SK-N-SH (cell line): ENCODE measurements around the gene WDR64. TPM values are rescaled to one million over a fixed set of nuclear protein-coding genes. Genes with fewer than 3 reads are reported as not detected.

Source experiments
- CTCF ChIA-PET: fragments of 300-600, 350-600 bp; formaldehyde crosslinking; extraction: SDS; loops from one replicate; lab custom pipeline; 2021; lab: Yijun Ruan, JAX
- POLR2A ChIA-PET: fragments of 350-600 bp; sonication (Branson Sonifier 250); formaldehyde crosslinking; extraction: SDS; loops from one replicate; lab custom pipeline; 2020; ENCODE audit warnings: antibody characterized with exemption, inconsistent platforms; lab: Yijun Ruan, JAX
- DNase-seq: peaks from one replicate; pipeline ENCODE4 v3.0.0; 2012
- H2AFZ ChIP-seq: fragments of 200-600 bp; sonication (generic); 2 replicates; pipeline ENCODE4 v1.8.1; 2016; ENCODE audit warnings: antibody characterized with exemption, mild to moderate bottlenecking, low read depth
- H3F3A ChIP-seq: fragments of 200-600 bp; sonication (generic); replicated peaks from 2 replicates; pipeline ENCODE3; 2016; ENCODE audit warnings: antibody characterized with exemption, mild to moderate bottlenecking; ENCODE audit not compliant: insufficient read depth
- H3K27ac ChIP-seq, 2 experiments: fragments of 200-500 bp in 1 of 2; fragments of 200-600 bp in 1 of 2; sonication (Bioruptor generic) in 1 of 2; sonication (generic), shearing (Covaris generic) in 1 of 2; 2 replicates each; pipeline versions ENCODE4 v1.5.1 to v1.6.1; 2014 to 2016; ENCODE audit warnings: low read depth in 2 of 2, inconsistent platforms in 1 of 2, low read length in 1 of 2, mild to moderate bottlenecking in 1 of 2, mixed read lengths in 1 of 2
- H3K27me3 ChIP-seq: fragments of 200-600 bp; sonication (generic), shearing (Covaris generic); 2 replicates; pipeline ENCODE4 v1.6.1; 2016; ENCODE audit warnings: mixed run types; ENCODE audit not compliant: insufficient read depth
- H3K36me3 ChIP-seq, 2 experiments: fragments of 200-500 bp in 1 of 2; fragments of 200-600 bp in 1 of 2; sonication (Bioruptor generic) in 1 of 2; sonication (generic) in 1 of 2; replicated peaks in 1 of 2; 2 replicates each; pipeline versions ENCODE3 to v1.5.1; 2014 to 2016; ENCODE audit warnings: low read length in 1 of 2, mild to moderate bottlenecking in 1 of 2; ENCODE audit not compliant: insufficient read depth in 2 of 2, control insufficient read depth in 1 of 2
- H3K4me1 ChIP-seq, 2 experiments: fragments of 200-500 bp in 1 of 2; fragments of 200-600 bp in 1 of 2; sonication (Bioruptor generic) in 1 of 2; sonication (generic), shearing (Covaris generic) in 1 of 2; 2 replicates each; pipeline versions ENCODE4 v1.5.1 to v1.6.1; 2014 to 2016; ENCODE audit warnings: low read depth in 1 of 2, low read length in 1 of 2, mixed run types in 1 of 2; ENCODE audit not compliant: insufficient read depth in 2 of 2, control insufficient read depth in 1 of 2
- H3K4me2 ChIP-seq: fragments of 200-600 bp; sonication (generic), shearing (Covaris generic); 2 replicates; pipeline ENCODE4 v1.6.1; 2017; ENCODE audit warnings: mixed run types
- H3K4me3 ChIP-seq, 2 experiments: fragments of 200-500 bp in 1 of 2; fragments of 200-600 bp in 1 of 2; sonication (Bioruptor generic) in 1 of 2; sonication (generic), shearing (Covaris generic) in 1 of 2; 2 replicates each; pipeline versions ENCODE4 v1.5.1 to v1.8.1; 2014 to 2016; ENCODE audit warnings: low read depth in 2 of 2, inconsistent platforms in 1 of 2, low read length in 1 of 2, mild to moderate bottlenecking in 1 of 2, mixed read lengths in 1 of 2, moderate library complexity in 1 of 2
- H3K79me2 ChIP-seq: fragments of 200-600 bp; sonication (generic); 2 replicates; pipeline ENCODE4 v1.8.1; 2017; ENCODE audit warnings: mild to moderate bottlenecking; ENCODE audit not compliant: insufficient read depth
- H3K9ac ChIP-seq: fragments of 200-600 bp; sonication (generic); 2 replicates; pipeline ENCODE4 v1.6.1; 2017; ENCODE audit warnings: mixed run types
- H3K9me2 ChIP-seq: fragments of 200-600 bp; sonication (generic); 2 replicates; pipeline ENCODE4 v1.6.1; 2017; ENCODE audit warnings: mixed run types
- H3K9me3 ChIP-seq: fragments of 200-600 bp; sonication (generic); 2 replicates; pipeline ENCODE4 v1.6.1; 2017; ENCODE audit warnings: mixed run types, mild to moderate bottlenecking, moderate library complexity
- H4K20me1 ChIP-seq: fragments of 200-600 bp; sonication (generic); 2 replicates; pipeline ENCODE4 v1.6.1; 2017; ENCODE audit warnings: mild to moderate bottlenecking, mixed run types; ENCODE audit not compliant: insufficient read depth
- CHD2 ChIP-seq: fragments of 150-350 bp; IDR thresholded peaks from 2 replicates; pipeline ENCODE4 v1.6.1; 2018; ENCODE audit warnings: low read length; ENCODE audit not compliant: partially characterized antibody
- FOXM1 ChIP-seq: IDR thresholded peaks from 2 replicates; pipeline ENCODE4 v1.4.0; 2012; ENCODE audit warnings: low read depth, mild to moderate bottlenecking
- MEF2A ChIP-seq: IDR thresholded peaks from 2 replicates; pipeline ENCODE4 v1.4.0; 2012; ENCODE audit warnings: low read depth, borderline replicate concordance
- NFIC ChIP-seq: IDR thresholded peaks from 2 replicates; pipeline ENCODE4 v1.4.0; 2012; ENCODE audit warnings: borderline replicate concordance
- RAD21 ChIP-seq: IDR thresholded peaks from 2 replicates; pipeline ENCODE4 v1.6.1; 2012; ENCODE audit warnings: mild to moderate bottlenecking, low read length
- RCOR1 ChIP-seq: fragments of 150-350 bp; IDR thresholded peaks from 2 replicates; pipeline ENCODE4 v1.6.1; 2017; ENCODE audit warnings: antibody characterized with exemption, low read length
- RFX5 ChIP-seq: IDR thresholded peaks from 2 replicates; pipeline ENCODE4 v1.6.1; 2012; ENCODE audit warnings: mild to moderate bottlenecking, improper control_type of control experiment, low read length
- SIN3A ChIP-seq: IDR thresholded peaks from 2 replicates; pipeline ENCODE4 v1.6.1; 2012; ENCODE audit warnings: low read depth, mild to moderate bottlenecking, low read length, moderate library complexity, borderline replicate concordance
- SMC3 ChIP-seq: IDR thresholded peaks from 2 replicates; pipeline ENCODE4 v1.6.1; 2012; ENCODE audit warnings: low read depth, low read length, improper control_type of control experiment
- YY1 ChIP-seq: IDR thresholded peaks from 2 replicates; pipeline ENCODE4 v1.4.0; 2012; ENCODE audit warnings: low read depth, mild to moderate bottlenecking
- WGBS: methylation state at CpG from one replicate; pipeline ENCODE4 v1.1.6; 2017; ENCODE audit warnings: low lambda C conversion rate; 5-methylcytosine and 5-hydroxymethylcytosine counted together
- polyA plus RNA-seq, 3 experiments: library from polyadenylated mRNA; depleted of rRNA; stranded (reverse); fragments of >200 nt; gene quantifications; 2 replicates each; pipeline ENCODE4 v1.2.3, GENCODE V29; 2012
- TF ChIP-seq, protein P1 (sequence below): IDR thresholded peaks from 2 replicates; pipeline ENCODE4 v1.4.0; 2012; ENCODE audit warnings: low read depth, borderline replicate concordance
- TF ChIP-seq, protein P2 (sequence below): IDR thresholded peaks from 2 replicates; pipeline ENCODE4; 2012
- TF ChIP-seq, protein P3 (sequence below): IDR thresholded peaks from 2 replicates; pipeline ENCODE4 v1.4.0; 2012; ENCODE audit warnings: low read depth
- TF ChIP-seq, protein P4 (sequence below): fragments of 150-350 bp; IDR thresholded peaks from 2 replicates; pipeline ENCODE4 v1.6.1; 2017; ENCODE audit warnings: antibody characterized with exemption, low read length, low read depth, borderline replicate concordance

Gene WDR64
- polyA plus RNA-seq, 1 of the 3 experiments (the other 2 are of a cell fraction), result not detected

DNA sequence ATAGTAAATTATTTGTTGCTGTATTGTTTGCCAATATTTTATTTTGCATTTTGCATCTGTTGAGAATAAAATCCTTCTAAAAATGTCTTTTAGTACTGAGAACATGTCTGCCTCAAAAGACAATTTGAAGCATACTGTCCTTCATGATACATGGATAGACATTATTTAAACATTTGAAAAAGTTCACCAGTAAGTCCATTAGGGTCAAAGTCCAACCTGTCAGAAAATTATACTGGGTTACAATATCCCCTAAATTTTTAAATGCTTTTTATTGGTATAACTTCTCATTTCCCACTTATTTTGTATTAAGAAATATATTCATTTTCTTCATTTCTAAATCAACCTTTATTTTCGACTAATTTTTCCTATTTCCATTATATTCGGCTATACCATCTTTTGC, 21.2 kb upstream of the WDR64 start (continued):
- TF ChIP-seq, protein P1, sequence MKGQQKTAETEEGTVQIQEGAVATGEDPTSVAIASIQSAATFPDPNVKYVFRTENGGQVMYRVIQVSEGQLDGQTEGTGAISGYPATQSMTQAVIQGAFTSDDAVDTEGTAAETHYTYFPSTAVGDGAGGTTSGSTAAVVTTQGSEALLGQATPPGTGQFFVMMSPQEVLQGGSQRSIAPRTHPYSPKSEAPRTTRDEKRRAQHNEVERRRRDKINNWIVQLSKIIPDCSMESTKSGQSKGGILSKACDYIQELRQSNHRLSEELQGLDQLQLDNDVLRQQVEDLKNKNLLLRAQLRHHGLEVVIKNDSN, result no peak
- TF ChIP-seq RAD21, result no peak

DNA sequence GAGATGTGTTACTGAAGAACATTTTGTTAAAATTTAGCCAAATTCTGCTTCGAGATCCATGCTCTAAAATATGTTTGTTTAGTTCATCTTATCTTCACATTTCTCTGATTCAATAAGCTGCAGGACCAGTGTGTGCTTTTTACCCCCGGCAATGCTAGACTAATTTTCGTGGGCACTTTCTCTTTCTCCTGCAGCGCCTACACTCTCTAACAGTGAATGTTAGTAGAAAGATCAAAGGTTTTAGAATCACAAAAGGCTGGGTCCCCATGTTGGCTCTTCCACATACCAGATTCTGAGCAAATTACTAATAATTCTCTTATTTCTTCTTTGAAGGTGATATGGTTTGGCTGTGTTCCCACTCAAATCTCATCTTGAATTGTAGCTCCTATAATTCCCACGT, 20.4 kb upstream of the WDR64 start:
- no peak overlapping the region for H3K4me2 ChIP-seq
- POLR2A ChIA-PET, result no interaction called here
- peaks cover 8% of the 10 kb centered on the region; the same call in 1 of the 2 replicates for H3K79me2 ChIP-seq
- no peaks in the 10 kb centered on the region; a peak in 1 of 4 replicates for H3K4me1 ChIP-seq
- CTCF ChIA-PET, result no interaction called here
- TF ChIP-seq YY1 (no peak), NFIC (no peak), MEF2A (no peak), SMC3 (no peak), SIN3A (no peak), RFX5 (no peak), FOXM1 (no peak), RAD21 (no peak), CHD2 (no peak), RCOR1 (no peak)
- TF ChIP-seq, protein P2, sequence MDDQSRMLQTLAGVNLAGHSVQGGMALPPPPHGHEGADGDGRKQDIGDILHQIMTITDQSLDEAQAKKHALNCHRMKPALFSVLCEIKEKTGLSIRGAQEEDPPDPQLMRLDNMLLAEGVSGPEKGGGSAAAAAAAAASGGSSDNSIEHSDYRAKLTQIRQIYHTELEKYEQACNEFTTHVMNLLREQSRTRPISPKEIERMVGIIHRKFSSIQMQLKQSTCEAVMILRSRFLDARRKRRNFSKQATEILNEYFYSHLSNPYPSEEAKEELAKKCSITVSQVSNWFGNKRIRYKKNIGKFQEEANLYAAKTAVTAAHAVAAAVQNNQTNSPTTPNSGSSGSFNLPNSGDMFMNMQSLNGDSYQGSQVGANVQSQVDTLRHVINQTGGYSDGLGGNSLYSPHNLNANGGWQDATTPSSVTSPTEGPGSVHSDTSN, result no peak
- TF ChIP-seq, protein P3, sequence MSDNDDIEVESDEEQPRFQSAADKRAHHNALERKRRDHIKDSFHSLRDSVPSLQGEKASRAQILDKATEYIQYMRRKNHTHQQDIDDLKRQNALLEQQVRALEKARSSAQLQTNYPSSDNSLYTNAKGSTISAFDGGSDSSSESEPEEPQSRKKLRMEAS, result no peak
- TF ChIP-seq, protein P4, sequence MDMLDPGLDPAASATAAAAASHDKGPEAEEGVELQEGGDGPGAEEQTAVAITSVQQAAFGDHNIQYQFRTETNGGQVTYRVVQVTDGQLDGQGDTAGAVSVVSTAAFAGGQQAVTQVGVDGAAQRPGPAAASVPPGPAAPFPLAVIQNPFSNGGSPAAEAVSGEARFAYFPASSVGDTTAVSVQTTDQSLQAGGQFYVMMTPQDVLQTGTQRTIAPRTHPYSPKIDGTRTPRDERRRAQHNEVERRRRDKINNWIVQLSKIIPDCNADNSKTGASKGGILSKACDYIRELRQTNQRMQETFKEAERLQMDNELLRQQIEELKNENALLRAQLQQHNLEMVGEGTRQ, result no peak
- TF ChIP-seq, protein P1, result no peak
- H3F3A ChIP-seq, result peaks cover 12% of the 10 kb centered on the region
- H3K9ac ChIP-seq, result no peak overlapping the region
- H3K27ac ChIP-seq, result no peak overlapping the region
- H3K9me3 ChIP-seq, result no peaks in the 10 kb centered on the region
- H3K36me3 ChIP-seq, result peaks cover 24 to 35% of the 10 kb centered on the region in 2 experiments
- H3K27me3 ChIP-seq, result no peaks in the 10 kb centered on the region
- DNase-seq, result no peak
- H3K4me3 ChIP-seq, result no peak overlapping the region
- no peaks in the 10 kb centered on the region; the same call in 1 of the 2 replicates for H3K9me2 ChIP-seq
- 88% methylated on average over 5 of the region's 5 CpGs for WGBS
- H4K20me1 ChIP-seq, result no peaks in the 10 kb centered on the region
- H2AFZ ChIP-seq, result no peak overlapping the region
